WTC11 (cell line): Measurements from ENCODE around the gene H6PD. TPM values are rescaled to one million over a fixed set of nuclear protein-coding genes. Genes with fewer than 3 reads are reported as not detected.

Source experiments
- ATAC-seq: fragments of 200-7000 bp; cut with Tn5 transposase; 2 replicates; pipeline ENCODE4 v1.10.0; 2021; ENCODE audit warnings: mild to moderate bottlenecking, moderate library complexity
- CTCF ChIA-PET: fragments of 300-600 bp; sonication (Branson Sonifier 250); formaldehyde crosslinking; loops from one replicate; lab custom pipeline; 2021; ENCODE audit warnings: antibody characterized with exemption; lab: Charles Lee
- POLR2A ChIA-PET: fragments of 350-600 bp; sonication (Branson Sonifier 250); formaldehyde crosslinking; loops from one replicate; lab custom pipeline; 2021; ENCODE audit warnings: antibody characterized with exemption; lab: Charles Lee
- DNase-seq: peaks from one replicate; pipeline ENCODE4 v3.0.0; 2021; ENCODE audit warnings: low spot score
- H3K27ac Mint-ChIP-seq: 2 replicates; pipeline ENCODE4 v1.8.0; 2021; ENCODE audit warnings: mixed read lengths
- H3K27me3 Mint-ChIP-seq: 2 replicates; pipeline ENCODE4 v1.8.0; 2021; ENCODE audit warnings: low read depth, mild to moderate bottlenecking, moderate library complexity, mixed read lengths
- H3K36me3 Mint-ChIP-seq: 2 replicates; pipeline ENCODE4 v1.8.0; 2021; ENCODE audit warnings: mixed read lengths
- H3K4me1 Mint-ChIP-seq: 2 replicates; pipeline ENCODE4 v1.8.0; 2022; ENCODE audit warnings: mixed read lengths
- H3K4me3 Mint-ChIP-seq: 2 replicates; pipeline ENCODE4 v1.8.0; 2021; ENCODE audit warnings: mild to moderate bottlenecking, moderate library complexity, mixed read lengths
- H3K9me3 Mint-ChIP-seq: 2 replicates; pipeline ENCODE4 v1.8.0; 2021; ENCODE audit warnings: mixed read lengths
- CREB1 ChIP-seq: sonication (generic); formaldehyde crosslinking; IDR thresholded peaks from 2 replicates; pipeline ENCODE4 v1.8.0; 2023; ENCODE audit warnings: mild to moderate bottlenecking, missing genetic modification reagents
- EMX1 ChIP-seq: fragments of 250-450 bp; sonication (Bioruptor Pico); IDR thresholded peaks from 2 replicates; pipeline ENCODE4 v1.8.0; 2021; ENCODE audit warnings: mild to moderate bottlenecking
- IRF2 ChIP-seq: sonication (generic); formaldehyde crosslinking; IDR thresholded peaks from 2 replicates; pipeline ENCODE4 v1.8.0; 2022; ENCODE audit warnings: low read depth, missing genetic modification reagents, borderline replicate concordance
- MXD4 ChIP-seq: fragments of 250-450 bp; sonication (Bioruptor Pico); IDR thresholded peaks from 2 replicates; pipeline ENCODE4 v1.8.0; 2021; ENCODE audit warnings: mild to moderate bottlenecking, moderate library complexity, borderline replicate concordance
- MYBL2 ChIP-seq: sonication (generic); formaldehyde crosslinking; IDR thresholded peaks from 2 replicates; pipeline ENCODE4 v1.8.1; 2023; ENCODE audit warnings: mild to moderate bottlenecking, moderate library complexity, missing genetic modification reagents
- NR1H2 ChIP-seq: sonication (generic); formaldehyde crosslinking; IDR thresholded peaks from 2 replicates; pipeline ENCODE4 v1.9.0; 2021; ENCODE audit warnings: mild to moderate bottlenecking, moderate library complexity, missing genetic modification reagents
- SMAD4 ChIP-seq: sonication (generic); formaldehyde crosslinking; IDR thresholded peaks from 2 replicates; pipeline ENCODE4 v1.8.0; 2022; ENCODE audit warnings: mild to moderate bottlenecking, missing genetic modification reagents
- TEAD1 ChIP-seq: sonication (generic); formaldehyde crosslinking; IDR thresholded peaks from 2 replicates; pipeline ENCODE4 v1.8.0; 2022; ENCODE audit warnings: mild to moderate bottlenecking, missing genetic modification reagents
- TEAD4 ChIP-seq: sonication (generic); formaldehyde crosslinking; IDR thresholded peaks from 2 replicates; pipeline ENCODE4 v1.8.0; 2022; ENCODE audit warnings: mild to moderate bottlenecking, missing genetic modification reagents
- TP53 ChIP-seq: sonication (generic); formaldehyde crosslinking; IDR thresholded peaks from 2 replicates; pipeline ENCODE4 v1.8.1; 2023; ENCODE audit warnings: mild to moderate bottlenecking, missing genetic modification reagents
- ZBTB21 ChIP-seq: sonication (generic); formaldehyde crosslinking; IDR thresholded peaks from 2 replicates; pipeline ENCODE4 v1.8.1; 2023; ENCODE audit warnings: mild to moderate bottlenecking, missing genetic modification reagents, borderline replicate concordance
- ZNF121 ChIP-seq: sonication (generic); formaldehyde crosslinking; IDR thresholded peaks from 2 replicates; pipeline ENCODE4 v1.8.0; 2023; ENCODE audit warnings: missing genetic modification reagents
- ZNF396 ChIP-seq: fragments of 250-450 bp; sonication (Bioruptor Pico); IDR thresholded peaks from 2 replicates; pipeline ENCODE4 v1.8.0; 2021; ENCODE audit warnings: mild to moderate bottlenecking, moderate library complexity, borderline replicate concordance
- ZNF416 ChIP-seq: fragments of 250-450 bp; sonication (Bioruptor Pico); IDR thresholded peaks from 2 replicates; pipeline ENCODE4 v1.9.0; 2021; ENCODE audit warnings: mild to moderate bottlenecking, inconsistent platforms
- total RNA-seq: library from RNA; stranded (reverse); gene quantifications from 3 replicates; pipeline ENCODE4 v1.2.3, GENCODE V29; 2021
- TF ChIP-seq, protein P1 (sequence below): sonication (generic); formaldehyde crosslinking; IDR thresholded peaks from 2 replicates; pipeline ENCODE4 v1.8.1; 2023; ENCODE audit warnings: mild to moderate bottlenecking, missing genetic modification reagents, moderate library complexity
- TF ChIP-seq, protein P2 (sequence below): fragments of 250-450 bp; sonication (Bioruptor Pico); IDR thresholded peaks from 2 replicates; pipeline ENCODE4 v1.8.0; 2021; ENCODE audit warnings: mild to moderate bottlenecking
- TF ChIP-seq, protein P3 (sequence below): fragments of 250-450 bp; sonication (Bioruptor Pico); IDR thresholded peaks from 2 replicates; pipeline ENCODE4 v1.9.0; 2021; ENCODE audit warnings: moderate library complexity, mild to moderate bottlenecking, inconsistent platforms, borderline replicate concordance
- TF ChIP-seq, protein P4 (sequence below): sonication (generic); formaldehyde crosslinking; IDR thresholded peaks from 2 replicates; pipeline ENCODE4 v1.8.1; 2023; ENCODE audit warnings: mild to moderate bottlenecking, missing genetic modification reagents
- TF ChIP-seq, protein P5 (sequence below): sonication (generic); formaldehyde crosslinking; IDR thresholded peaks from 2 replicates; pipeline ENCODE4 v1.8.1; 2023; ENCODE audit warnings: mild to moderate bottlenecking, moderate library complexity, missing genetic modification reagents
- TF ChIP-seq, protein P6 (sequence below): sonication (generic); formaldehyde crosslinking; IDR thresholded peaks from 2 replicates; pipeline ENCODE4 v1.8.1; 2022; ENCODE audit warnings: low read depth, mild to moderate bottlenecking, moderate library complexity, missing genetic modification reagents, borderline replicate concordance

H6PD gene
- total RNA-seq, 1 experiment from 2014 or later: 7.4 TPM

DNA sequence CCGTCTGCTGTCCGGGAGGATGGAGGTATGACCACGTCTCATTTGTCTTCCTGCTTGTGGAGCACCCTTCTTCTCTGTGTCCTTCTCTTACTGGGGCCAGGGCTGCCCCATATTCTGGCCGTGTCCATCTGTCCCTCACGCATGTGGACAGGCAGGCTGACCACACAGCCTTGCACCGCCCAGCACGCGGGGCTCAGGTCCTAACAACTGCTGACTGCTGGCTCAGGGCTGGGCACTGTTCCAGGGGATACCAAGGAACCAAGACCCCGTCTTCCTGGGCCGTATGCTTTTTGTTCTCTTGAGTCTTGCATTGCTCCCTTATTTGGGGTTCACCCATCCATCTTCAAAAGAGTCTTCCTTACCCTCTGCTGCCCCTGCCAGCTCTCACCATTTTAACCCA, 40.6 kb downstream of the H6PD start:
- ATAC-seq: no peak

DNA sequence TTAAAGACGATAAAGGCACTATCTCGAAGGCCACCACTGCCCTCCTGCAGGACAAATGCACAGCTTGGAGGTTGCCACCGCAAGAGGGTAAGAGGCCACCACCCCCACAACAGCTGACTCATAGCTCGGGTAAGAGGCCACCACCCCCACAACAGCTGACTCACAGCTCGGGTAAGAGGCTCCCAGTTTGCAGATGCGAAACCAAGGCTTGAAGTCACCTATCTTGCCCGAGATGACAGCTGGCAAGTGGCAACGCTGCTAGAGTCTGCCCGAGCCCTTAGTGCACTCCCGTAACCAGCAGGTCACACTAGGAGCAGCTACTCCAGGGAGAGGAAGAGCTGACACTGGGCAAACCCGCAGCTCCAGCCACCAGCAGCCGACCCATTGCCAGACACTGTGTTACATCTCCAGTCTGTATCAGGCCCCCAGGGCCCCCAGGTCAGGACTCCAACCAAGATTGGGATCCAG, 41.0 kb downstream of the H6PD start:
- no peak for DNase-seq
- ATAC-seq: no peak
- Mint-ChIP-seq H3K4me3 (no peak overlapping the region), H3K9me3 (no peaks in the 10 kb centered on the region), H3K27me3 (no peaks in the 10 kb centered on the region; the same call in 1 of the 2 replicates), H3K27ac (no peak overlapping the region), H3K36me3 (no peaks in the 10 kb centered on the region), H3K4me1 (peaks cover 28% of the 10 kb centered on the region)
- TF ChIP-seq, protein P1, sequence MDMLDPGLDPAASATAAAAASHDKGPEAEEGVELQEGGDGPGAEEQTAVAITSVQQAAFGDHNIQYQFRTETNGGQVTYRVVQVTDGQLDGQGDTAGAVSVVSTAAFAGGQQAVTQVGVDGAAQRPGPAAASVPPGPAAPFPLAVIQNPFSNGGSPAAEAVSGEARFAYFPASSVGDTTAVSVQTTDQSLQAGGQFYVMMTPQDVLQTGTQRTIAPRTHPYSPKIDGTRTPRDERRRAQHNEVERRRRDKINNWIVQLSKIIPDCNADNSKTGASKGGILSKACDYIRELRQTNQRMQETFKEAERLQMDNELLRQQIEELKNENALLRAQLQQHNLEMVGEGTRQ (CRISPR knock-in tag): no peak
- TF ChIP-seq TP53 (CRISPR knock-in tag) (no peak), SMAD4 (CRISPR knock-in tag) (no peak), CREB1 (CRISPR knock-in tag) (no peak)
- TF ChIP-seq, protein P2, sequence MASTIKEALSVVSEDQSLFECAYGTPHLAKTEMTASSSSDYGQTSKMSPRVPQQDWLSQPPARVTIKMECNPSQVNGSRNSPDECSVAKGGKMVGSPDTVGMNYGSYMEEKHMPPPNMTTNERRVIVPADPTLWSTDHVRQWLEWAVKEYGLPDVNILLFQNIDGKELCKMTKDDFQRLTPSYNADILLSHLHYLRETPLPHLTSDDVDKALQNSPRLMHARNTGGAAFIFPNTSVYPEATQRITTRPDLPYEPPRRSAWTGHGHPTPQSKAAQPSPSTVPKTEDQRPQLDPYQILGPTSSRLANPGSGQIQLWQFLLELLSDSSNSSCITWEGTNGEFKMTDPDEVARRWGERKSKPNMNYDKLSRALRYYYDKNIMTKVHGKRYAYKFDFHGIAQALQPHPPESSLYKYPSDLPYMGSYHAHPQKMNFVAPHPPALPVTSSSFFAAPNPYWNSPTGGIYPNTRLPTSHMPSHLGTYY (CRISPR knock-in tag): no peak
- ChIA-PET CTCF (interaction anchor here (0.6 to 2.3 kb wide), 6 partner anchors 9 to 340 kb away, joined by 3 to 12 read pairs (median 7); no protein-coding TSS in a partner anchor), POLR2A (no interaction called here)

More for the DNA sequence above, 40.6 kb downstream of the H6PD start:
- H3K27me3 Mint-ChIP-seq: no peaks in the 10 kb centered on the region; the same call in 1 of the 2 replicates
- no peak overlapping the region for H3K27ac Mint-ChIP-seq
- CTCF ChIA-PET: interaction anchor here (1.0 to 2.3 kb wide), 5 partner anchors 8 to 340 kb away, joined by 3 to 12 read pairs (median 8); no protein-coding TSS in a partner anchor
- no peaks in the 10 kb centered on the region for H3K36me3 Mint-ChIP-seq
- TF ChIP-seq ZNF121 (CRISPR knock-in tag) (no peak), TEAD4 (CRISPR knock-in tag) (no peak), NR1H2 (CRISPR knock-in tag) (no peak), MYBL2 (CRISPR knock-in tag) (no peak), TEAD1 (CRISPR knock-in tag) (no peak), ZNF396 (CRISPR knock-in tag) (no peak), TP53 (CRISPR knock-in tag) (no peak), EMX1 (CRISPR knock-in tag) (no peak), ZBTB21 (CRISPR knock-in tag) (no peak), IRF2 (no peak), ZNF416 (no peak), MXD4 (no peak)
- TF ChIP-seq, protein P3, sequence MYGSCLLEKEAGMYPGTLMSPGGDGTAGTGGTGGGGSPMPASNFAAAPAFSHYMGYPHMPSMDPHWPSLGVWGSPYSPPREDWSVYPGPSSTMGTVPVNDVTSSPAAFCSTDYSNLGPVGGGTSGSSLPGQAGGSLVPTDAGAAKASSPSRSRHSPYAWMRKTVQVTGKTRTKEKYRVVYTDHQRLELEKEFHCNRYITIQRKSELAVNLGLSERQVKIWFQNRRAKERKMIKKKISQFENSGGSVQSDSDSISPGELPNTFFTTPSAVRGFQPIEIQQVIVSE: no peak
- TF ChIP-seq, protein P4, sequence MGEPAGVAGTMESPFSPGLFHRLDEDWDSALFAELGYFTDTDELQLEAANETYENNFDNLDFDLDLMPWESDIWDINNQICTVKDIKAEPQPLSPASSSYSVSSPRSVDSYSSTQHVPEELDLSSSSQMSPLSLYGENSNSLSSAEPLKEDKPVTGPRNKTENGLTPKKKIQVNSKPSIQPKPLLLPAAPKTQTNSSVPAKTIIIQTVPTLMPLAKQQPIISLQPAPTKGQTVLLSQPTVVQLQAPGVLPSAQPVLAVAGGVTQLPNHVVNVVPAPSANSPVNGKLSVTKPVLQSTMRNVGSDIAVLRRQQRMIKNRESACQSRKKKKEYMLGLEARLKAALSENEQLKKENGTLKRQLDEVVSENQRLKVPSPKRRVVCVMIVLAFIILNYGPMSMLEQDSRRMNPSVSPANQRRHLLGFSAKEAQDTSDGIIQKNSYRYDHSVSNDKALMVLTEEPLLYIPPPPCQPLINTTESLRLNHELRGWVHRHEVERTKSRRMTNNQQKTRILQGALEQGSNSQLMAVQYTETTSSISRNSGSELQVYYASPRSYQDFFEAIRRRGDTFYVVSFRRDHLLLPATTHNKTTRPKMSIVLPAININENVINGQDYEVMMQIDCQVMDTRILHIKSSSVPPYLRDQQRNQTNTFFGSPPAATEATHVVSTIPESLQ: no peak
- TF ChIP-seq, protein P5, sequence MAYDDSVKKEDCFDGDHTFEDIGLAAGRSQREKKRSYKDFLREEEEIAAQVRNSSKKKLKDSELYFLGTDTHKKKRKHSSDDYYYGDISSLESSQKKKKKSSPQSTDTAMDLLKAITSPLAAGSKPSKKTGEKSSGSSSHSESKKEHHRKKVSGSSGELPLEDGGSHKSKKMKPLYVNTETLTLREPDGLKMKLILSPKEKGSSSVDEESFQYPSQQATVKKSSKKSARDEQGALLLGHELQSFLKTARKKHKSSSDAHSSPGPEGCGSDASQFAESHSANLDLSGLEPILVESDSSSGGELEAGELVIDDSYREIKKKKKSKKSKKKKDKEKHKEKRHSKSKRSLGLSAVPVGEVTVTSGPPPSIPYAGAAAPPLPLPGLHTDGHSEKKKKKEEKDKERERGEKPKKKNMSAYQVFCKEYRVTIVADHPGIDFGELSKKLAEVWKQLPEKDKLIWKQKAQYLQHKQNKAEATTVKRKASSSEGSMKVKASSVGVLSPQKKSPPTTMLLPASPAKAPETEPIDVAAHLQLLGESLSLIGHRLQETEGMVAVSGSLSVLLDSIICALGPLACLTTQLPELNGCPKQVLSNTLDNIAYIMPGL (CRISPR knock-in tag): no peak
- TF ChIP-seq, protein P6, sequence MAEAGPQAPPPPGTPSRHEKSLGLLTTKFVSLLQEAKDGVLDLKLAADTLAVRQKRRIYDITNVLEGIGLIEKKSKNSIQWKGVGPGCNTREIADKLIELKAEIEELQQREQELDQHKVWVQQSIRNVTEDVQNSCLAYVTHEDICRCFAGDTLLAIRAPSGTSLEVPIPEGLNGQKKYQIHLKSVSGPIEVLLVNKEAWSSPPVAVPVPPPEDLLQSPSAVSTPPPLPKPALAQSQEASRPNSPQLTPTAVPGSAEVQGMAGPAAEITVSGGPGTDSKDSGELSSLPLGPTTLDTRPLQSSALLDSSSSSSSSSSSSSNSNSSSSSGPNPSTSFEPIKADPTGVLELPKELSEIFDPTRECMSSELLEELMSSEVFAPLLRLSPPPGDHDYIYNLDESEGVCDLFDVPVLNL (CRISPR knock-in tag): no peak
- H3K9me3 Mint-ChIP-seq: no peaks in the 10 kb centered on the region
- POLR2A ChIA-PET: no interaction called here
- H3K4me3 Mint-ChIP-seq: no peak overlapping the region
- peaks cover 29% of the 10 kb centered on the region for H3K4me1 Mint-ChIP-seq
- no peak for DNase-seq
